ENCODE measurements around the gene OPCML.

OPCML gene

GRCh38 chr11:133284156-133284555, 248.1 kb downstream of the OPCML start:
- TF ChIP-seq CTCF (IDR thresholded peaks at IDR 0.05): no peak

- no peak for TF ChIP-seq CTCF (IDR thresholded peaks at IDR 0.05)
Measured at GRCh38 chr11:133277886-133278285, 254.4 kb downstream of the OPCML start.

- TF ChIP-seq CTCF (IDR thresholded peaks at IDR 0.05): no peak
Measured at GRCh38 chr11:133271871-133272776, 260.2 kb downstream of the OPCML start.

DNA sequence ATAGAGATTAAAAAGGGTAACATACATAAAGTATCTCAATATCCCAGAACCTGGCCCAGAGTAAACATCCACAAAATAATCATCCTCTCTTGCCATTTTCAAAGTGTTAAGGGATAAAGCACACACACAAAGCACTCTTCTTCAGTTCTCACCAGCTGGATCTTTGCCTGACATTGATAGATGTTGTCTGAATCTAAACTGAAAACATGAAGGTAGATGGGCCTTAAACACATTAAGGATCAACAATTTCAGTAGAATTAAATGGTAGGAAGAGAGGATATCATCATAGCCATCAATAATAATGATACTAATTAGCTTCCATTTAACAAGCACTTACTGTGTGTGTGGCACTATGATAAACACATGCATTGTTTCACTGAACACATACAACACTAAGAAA, 261.1 kb downstream of the OPCML start:
- TF ChIP-seq CTCF (IDR thresholded peaks at IDR 0.05): no peak

GRCh38 chr11:133269267-133269666, 263.0 kb downstream of the OPCML start:
- no peak for TF ChIP-seq CTCF (IDR thresholded peaks at IDR 0.05)

GRCh38 chr11:133266986-133267385, 265.3 kb downstream of the OPCML start:
- TF ChIP-seq CTCF (IDR thresholded peaks at IDR 0.05): no peak

DNA sequence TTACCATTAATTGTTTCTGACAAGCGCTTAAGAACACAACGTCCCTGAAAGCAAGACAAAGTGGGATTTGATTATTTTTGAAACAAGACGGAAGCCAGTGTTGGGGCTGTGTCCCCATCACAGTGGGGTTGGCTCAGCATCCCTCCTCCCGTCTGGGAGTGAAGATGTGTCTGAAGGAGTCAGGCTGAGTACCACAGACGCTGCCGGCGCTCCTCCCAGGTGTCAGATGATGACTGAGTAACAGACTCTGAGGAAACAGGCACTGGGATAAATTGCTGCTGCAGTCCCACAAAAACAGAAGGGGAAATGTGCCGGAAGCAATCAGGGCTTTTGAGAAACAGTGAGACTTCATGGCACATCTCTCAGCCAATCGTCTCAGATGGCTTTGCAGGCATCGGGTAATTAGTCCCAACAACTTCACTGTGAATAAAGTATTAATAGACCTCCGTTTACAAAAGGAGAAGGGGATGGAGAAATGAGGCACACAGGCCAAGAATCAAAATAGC, 266.7 kb downstream of the OPCML start:
- TF ChIP-seq CTCF (IDR thresholded peaks at IDR 0.05): no peak
